Measurements from ENCODE around the gene MDC1.

DNA sequence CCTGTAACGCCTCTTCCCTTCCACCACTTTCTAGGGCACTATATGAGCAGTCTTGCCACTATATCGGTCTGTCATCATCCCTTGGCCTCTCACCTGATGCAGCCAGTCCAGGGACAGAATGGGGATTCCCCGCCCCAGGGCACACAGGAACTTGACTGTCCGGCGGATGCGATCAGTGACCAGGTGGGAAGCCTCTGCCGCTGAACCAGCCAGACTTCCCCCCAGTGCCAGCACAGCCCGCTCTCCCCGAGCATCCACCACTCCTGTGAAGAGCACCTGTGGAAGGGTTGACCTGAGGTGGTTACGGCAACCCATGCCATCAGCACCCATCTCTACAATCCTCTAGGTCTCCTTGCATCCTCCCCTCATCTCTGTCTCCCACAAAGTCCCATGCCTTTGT is 14.1 kb downstream of the MDC1 start:
- TF ChIP-seq, protein P1, sequence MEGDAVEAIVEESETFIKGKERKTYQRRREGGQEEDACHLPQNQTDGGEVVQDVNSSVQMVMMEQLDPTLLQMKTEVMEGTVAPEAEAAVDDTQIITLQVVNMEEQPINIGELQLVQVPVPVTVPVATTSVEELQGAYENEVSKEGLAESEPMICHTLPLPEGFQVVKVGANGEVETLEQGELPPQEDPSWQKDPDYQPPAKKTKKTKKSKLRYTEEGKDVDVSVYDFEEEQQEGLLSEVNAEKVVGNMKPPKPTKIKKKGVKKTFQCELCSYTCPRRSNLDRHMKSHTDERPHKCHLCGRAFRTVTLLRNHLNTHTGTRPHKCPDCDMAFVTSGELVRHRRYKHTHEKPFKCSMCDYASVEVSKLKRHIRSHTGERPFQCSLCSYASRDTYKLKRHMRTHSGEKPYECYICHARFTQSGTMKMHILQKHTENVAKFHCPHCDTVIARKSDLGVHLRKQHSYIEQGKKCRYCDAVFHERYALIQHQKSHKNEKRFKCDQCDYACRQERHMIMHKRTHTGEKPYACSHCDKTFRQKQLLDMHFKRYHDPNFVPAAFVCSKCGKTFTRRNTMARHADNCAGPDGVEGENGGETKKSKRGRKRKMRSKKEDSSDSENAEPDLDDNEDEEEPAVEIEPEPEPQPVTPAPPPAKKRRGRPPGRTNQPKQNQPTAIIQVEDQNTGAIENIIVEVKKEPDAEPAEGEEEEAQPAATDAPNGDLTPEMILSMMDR (IDR thresholded peaks at IDR 0.05): no peak
- no peak for TF ChIP-seq ZFX (IDR thresholded peaks at IDR 0.05; ENCODE audit: borderline replicate concordance)
